Measurements from ENCODE around the gene NPHP4.

GRCh38 chr1:5920201-5920600 is 72.0 kb downstream of the NPHP4 start:
- no peak for TF ChIP-seq CTCF (IDR thresholded peaks at IDR 0.05)
- TF ChIP-seq POLR2A (IDR thresholded peaks at IDR 0.05), result no peak

Data from transverse colon (tissue), 3 donors.